Lung (tissue), 12 donors: ENCODE data around the gene NEK7. TPM values are rescaled to one million over a fixed set of nuclear protein-coding genes. Genes with fewer than 3 reads are reported as not detected.

Experiments
- ATAC-seq: fragments of 200-7000 bp; cut with Tn5 transposase; one replicate; pipeline ENCODE4 v1.9.1; 2020; ENCODE audit warnings: moderate number of reproducible peaks; ENCODE audit not compliant: insufficient read depth, low FRiP score
- DNase-seq, 3 donors: peaks; one replicate each; pipeline ENCODE4 v3.0.0-alpha.2; 2013 to 2017
- H3K27ac ChIP-seq, 2 donors: one replicate each; pipeline ENCODE4 v1.5.1; 2013; ENCODE audit warnings: mild to moderate bottlenecking in 2 of 2, moderate library complexity in 2 of 2, control low read depth in 1 of 2, inconsistent platforms in 1 of 2, low read depth in 1 of 2, low read length in 1 of 2
- H3K27me3 ChIP-seq, 3 donors: one replicate each; pipeline ENCODE4 v1.5.1; 2013; ENCODE audit warnings: low read length in 2 of 3; ENCODE audit not compliant: control insufficient read depth in 3 of 3, insufficient read depth in 3 of 3
- H3K36me3 ChIP-seq, 4 donors: one replicate each; pipeline ENCODE4 v1.5.1; 2013; ENCODE audit warnings: low read length in 4 of 4, mild to moderate bottlenecking in 1 of 4, moderate library complexity in 1 of 4; ENCODE audit not compliant: control insufficient read depth in 4 of 4, insufficient read depth in 4 of 4
- H3K4me1 ChIP-seq, 5 donors: one replicate each; pipeline ENCODE4 v1.5.1; 2013; ENCODE audit warnings: low read length in 5 of 5, mild to moderate bottlenecking in 2 of 5, moderate library complexity in 1 of 5; ENCODE audit not compliant: control insufficient read depth in 5 of 5, insufficient read depth in 5 of 5
- H3K4me3 ChIP-seq: one replicate; pipeline ENCODE4 v1.5.1; 2013; ENCODE audit warnings: mild to moderate bottlenecking, control low read depth, moderate library complexity
- H3K9ac ChIP-seq, 2 donors: one replicate each; pipeline ENCODE4 v1.5.1; 2013; ENCODE audit warnings: low read length in 2 of 2, control low read depth in 1 of 2; ENCODE audit not compliant: insufficient read depth in 1 of 2
- H3K9me3 ChIP-seq, 4 donors: one replicate each; pipeline ENCODE4 v1.5.1; 2013; ENCODE audit warnings: low read length in 3 of 4, mild to moderate bottlenecking in 1 of 4, moderate library complexity in 1 of 4; ENCODE audit not compliant: control insufficient read depth in 4 of 4, insufficient read depth in 3 of 4
- CTCF ChIP-seq: IDR thresholded peaks from 2 replicates; pipeline ENCODE4 v1.5.1; 2012; ENCODE audit warnings: mild to moderate bottlenecking; ENCODE audit errors: control extremely low read depth, extremely low read depth
- WGBS, 2 donors: extraction: QIAGEN DNeasy Blood & Tissue Kit; methylation state at CpG; one replicate each; pipeline ENCODE4 v1.1.7; 2013; 5-methylcytosine and 5-hydroxymethylcytosine counted together
- polyA plus RNA-seq, 2 donors: library from polyadenylated mRNA; stranded (reverse); fragments of 200-250 nt; gene quantifications; one replicate each; pipeline ENCODE4 v1.2.1, GENCODE V29; 2013
- total RNA-seq, 2 donors: library from RNA; depleted of rRNA in 1 of 2; stranded (reverse); fragments of >200 nt in 1 of 2; gene quantifications; one replicate each; pipeline ENCODE4 v1.2.1, GENCODE V29; 2014 to 2021
- donor health status: control.
- donor health status: control.
- donor health status: Bipolar disorder and iron deficiency.
- donor health status: healthy.
- donor health status: DM: yes; HTN: yes; CAD: no.

Gene NEK7
- total and polyA plus RNA-seq, 4 donors, result 23.9 to 132 (median 64.2) TPM

- DNase-seq, result no peak
- peaks cover 0 to 2% (median under 1%) of the 10 kb centered on the region in 4 donors for H3K36me3 ChIP-seq
- 62 to 71% methylated on average over 4 of the region's 4 CpGs for WGBS, 2 donors
- no peak overlapping the region for H3K9ac ChIP-seq
- H3K4me1 ChIP-seq, result peaks cover 0 to 9% (median 0%) of the 10 kb centered on the region in 5 donors
- H3K27ac ChIP-seq, result peak overlapping the region in 1 of 2 donors; percentile 0
- H3K4me3 ChIP-seq, result no peak overlapping the region
- ATAC-seq, result no peak
- no peaks in the 10 kb centered on the region for H3K27me3 ChIP-seq
- no peak for TF ChIP-seq CTCF
- no peaks in the 10 kb centered on the region for H3K9me3 ChIP-seq
These were observed 96.5 kb downstream of the NEK7 start for GRCh38 chr1:198253259-198253658.

- no peak overlapping the region for H3K4me3 ChIP-seq
- no peaks in the 10 kb centered on the region for H3K9me3 ChIP-seq
- H3K27ac ChIP-seq, result peak overlapping the region; percentile 0 to 63
- peaks cover 0 to 2% (median under 1%) of the 10 kb centered on the region in 4 donors for H3K36me3 ChIP-seq
- no peak overlapping the region for H3K9ac ChIP-seq
- H3K4me1 ChIP-seq, result peaks cover 0 to 9% (median 2%) of the 10 kb centered on the region in 5 donors
- H3K27me3 ChIP-seq, result no peaks in the 10 kb centered on the region
- DNase-seq (no peak), ATAC-seq (peak; percentile 69)
- 15 to 35% methylated on average over 1 of the region's 1 CpG for WGBS, 2 donors
- TF ChIP-seq CTCF, result no peak
These were observed 96.9 kb downstream of the NEK7 start for GRCh38 chr1:198253668-198254067.

GRCh38 chr1:198254521-198254920 is 97.7 kb downstream of the NEK7 start:
- H3K9me3 ChIP-seq, result no peaks in the 10 kb centered on the region
- WGBS, 2 donors, result 77 to 82% methylated on average over 2 of the region's 2 CpGs
- no peaks in the 10 kb centered on the region for H3K27me3 ChIP-seq
- no peak for TF ChIP-seq CTCF
- H3K9ac ChIP-seq, result no peak overlapping the region
- H3K36me3 ChIP-seq, result peaks cover 0 to 2% (median under 1%) of the 10 kb centered on the region in 4 donors
- H3K27ac ChIP-seq, result no peak overlapping the region
- H3K4me1 ChIP-seq, result peaks cover 0 to 9% (median 5%) of the 10 kb centered on the region in 5 donors
- no peak overlapping the region for H3K4me3 ChIP-seq
- ATAC-seq (no peak), DNase-seq (no peak)

DNA sequence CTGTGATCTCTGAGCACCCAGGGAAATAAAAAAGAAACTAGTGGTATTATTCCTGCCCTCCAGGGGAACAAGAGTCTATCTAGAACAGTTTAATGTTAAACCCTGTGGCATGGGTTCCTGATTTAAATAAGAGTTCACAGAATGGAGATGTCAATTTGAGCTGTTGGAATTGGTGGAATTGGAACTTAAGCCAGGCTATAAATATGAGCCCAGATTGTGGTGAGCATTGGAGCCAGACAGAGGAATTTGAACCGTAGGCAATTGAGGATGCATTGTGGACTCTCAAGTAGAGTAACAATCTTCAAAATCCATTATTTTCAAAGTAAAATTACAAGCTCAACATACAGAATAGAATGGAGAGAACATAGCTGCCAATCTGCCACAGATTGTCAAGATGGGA is 98.2 kb downstream of the NEK7 start:
- DNase-seq (no peak), ATAC-seq (no peak)
- Histone ChIP-seq H3K4me1 (peaks cover 0 to 13% (median 9%) of the 10 kb centered on the region in 5 donors), H3K4me3 (no peak overlapping the region), H3K9me3 (no peaks in the 10 kb centered on the region), H3K27me3 (no peaks in the 10 kb centered on the region), H3K9ac (no peak overlapping the region), H3K36me3 (peaks cover 0 to 2% (median under 1%) of the 10 kb centered on the region in 4 donors), H3K27ac (no peak overlapping the region)
- no peak for TF ChIP-seq CTCF
- WGBS, 2 donors, result 88 to 93% methylated on average over 1 of the region's 1 CpG
